Epidermal melanocyte (primary cell): ENCODE results near the gene ABCA1.
A peak's percentile ranks its signal among the peaks of the same experiment; 100 is the strongest.
"Not testable (repeated sequence)": the region's sequence is repeated elsewhere in the genome, so short reads cannot be mapped to it uniquely, and the experiment has no call there.

ENCODE experiments used
- DNase-seq: peaks from one replicate; pipeline ENCODE4 v3.0.0; 2011; ENCODE audit warnings: low spot score; ENCODE audit not compliant: insufficient read length

The ABCA1 gene

GRCh38 chr9:104905153-104905901, 22.6 kb downstream of the ABCA1 start:
- DNase-seq = no peak

- DNase-seq = no peak
These were observed 24.3 kb downstream of the ABCA1 start for GRCh38 chr9:104903609-104904008.

- no peak for DNase-seq
These were observed 27.1 kb downstream of the ABCA1 start for GRCh38 chr9:104900871-104901270.

DNA sequence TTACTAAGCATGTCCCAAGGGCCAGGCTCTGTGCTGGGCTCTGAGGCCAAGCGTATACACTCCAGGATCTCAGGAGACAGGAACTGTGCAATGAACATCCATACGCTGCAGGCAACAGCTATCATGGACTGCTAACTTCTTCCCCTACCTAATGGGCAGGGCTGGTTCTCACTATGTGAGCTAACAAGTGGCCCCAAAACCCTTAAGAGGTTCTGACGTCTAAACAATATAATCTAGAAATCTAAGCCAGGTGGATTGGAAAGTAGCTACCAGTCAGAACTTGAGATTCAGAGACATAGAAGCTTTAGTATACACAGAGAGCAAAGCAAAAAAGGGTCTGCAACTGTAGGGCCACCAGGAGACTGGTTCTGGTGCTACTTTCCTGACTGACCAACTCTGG, 27.6 kb downstream of the ABCA1 start:
- no peak for DNase-seq

- no peak for DNase-seq
These were observed 28.2 kb downstream of the ABCA1 start for GRCh38 chr9:104899759-104900247.

GRCh38 chr9:104898376-104898775, 29.6 kb downstream of the ABCA1 start:
- DNase-seq = not testable (repeated sequence)

DNA sequence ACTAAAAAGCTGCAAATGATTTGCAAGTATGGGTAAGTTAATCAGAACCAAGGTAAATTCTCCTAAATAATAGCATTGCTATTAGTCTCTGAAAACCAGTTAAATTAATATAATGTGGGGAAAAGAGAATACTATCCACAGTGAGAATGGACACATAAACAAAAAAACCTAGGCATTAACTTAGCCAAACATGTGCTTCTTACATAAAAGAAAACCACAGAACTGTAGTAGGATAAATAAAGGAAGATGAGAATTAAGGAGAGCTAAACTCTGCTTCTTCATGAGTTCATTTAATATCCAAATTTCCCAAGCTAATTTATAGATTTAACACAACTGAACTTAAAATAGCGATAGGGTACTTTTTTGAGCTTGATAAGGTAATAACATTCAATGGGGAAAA, 31.8 kb downstream of the ABCA1 start:
- DNase-seq = no peak

- DNase-seq = peak; percentile 60
These were observed 32.4 kb downstream of the ABCA1 start for GRCh38 chr9:104895572-104895971.

- no peak for DNase-seq
These were observed 35.3 kb downstream of the ABCA1 start for GRCh38 chr9:104892701-104893100.

- no peak for DNase-seq
These were observed 37.6 kb downstream of the ABCA1 start for GRCh38 chr9:104890433-104890770.

DNA sequence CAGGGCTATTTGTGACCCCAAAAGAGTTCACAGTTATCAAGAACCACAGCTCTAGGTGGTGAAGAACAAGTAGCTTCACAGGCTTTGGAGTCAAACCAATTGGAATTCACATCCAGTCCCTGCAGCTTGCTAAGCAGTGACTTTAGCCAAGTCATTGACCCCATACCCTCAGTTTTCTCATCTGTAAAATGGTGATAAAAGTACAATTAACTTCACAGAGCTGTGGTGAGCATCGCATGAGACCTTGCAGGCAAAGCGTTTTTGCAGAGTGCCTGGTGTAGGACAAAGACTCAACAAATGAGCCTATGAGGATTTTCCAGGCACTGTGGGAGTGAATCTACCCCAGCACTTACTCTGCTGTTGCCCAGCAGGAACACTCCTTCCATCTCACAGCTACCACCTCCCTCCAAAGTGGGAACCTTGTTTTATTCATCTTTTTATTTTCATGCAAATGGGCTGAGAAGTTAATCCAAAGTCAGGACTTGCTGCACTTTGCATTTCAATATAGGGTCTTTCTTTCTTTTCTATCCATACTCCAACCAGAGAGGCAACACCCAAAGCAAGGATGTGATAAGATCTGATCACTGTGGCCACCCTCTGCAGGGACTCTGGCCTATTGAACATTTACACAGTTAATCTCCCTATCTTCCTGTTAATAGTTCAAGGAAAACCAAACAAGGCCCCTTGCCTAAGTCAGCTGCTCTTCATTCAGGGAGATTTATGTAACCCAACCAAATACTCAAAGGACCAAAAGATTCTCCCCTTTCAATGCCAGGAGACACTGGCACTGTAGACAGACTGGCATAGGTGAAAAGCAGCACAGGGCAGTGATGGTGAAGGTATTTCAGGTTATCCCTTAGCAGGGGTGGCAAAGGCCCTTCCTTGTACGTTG, 41.9 kb downstream of the ABCA1 start:
- no peak for DNase-seq

DNA sequence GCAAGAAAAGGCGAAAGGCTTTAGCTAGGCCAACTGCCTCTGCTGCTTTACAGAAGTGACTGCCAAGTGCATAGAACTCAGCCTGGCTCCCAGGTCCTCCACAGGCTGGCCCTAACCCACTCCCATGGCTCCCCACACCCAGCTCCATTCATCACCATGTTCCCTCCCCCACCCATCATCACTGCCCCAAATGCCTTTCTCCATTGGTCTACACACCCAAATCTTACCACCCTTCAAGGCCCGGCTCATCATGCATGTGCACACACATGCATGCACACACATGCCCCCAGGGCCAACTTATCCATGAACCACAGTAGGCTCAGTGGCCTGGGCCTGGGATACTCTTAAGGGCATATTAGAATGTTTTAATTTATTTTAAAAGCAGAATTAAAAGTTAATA, 44.8 kb downstream of the ABCA1 start:
- DNase-seq = no peak

- no peak for DNase-seq
These were observed 45.4 kb downstream of the ABCA1 start for GRCh38 chr9:104882566-104882965.

- no peak for DNase-seq
These were observed 45.9 kb downstream of the ABCA1 start for GRCh38 chr9:104882086-104882485.

GRCh38 chr9:104879555-104880309, 48.2 kb downstream of the ABCA1 start:
- no peak for DNase-seq

DNA sequence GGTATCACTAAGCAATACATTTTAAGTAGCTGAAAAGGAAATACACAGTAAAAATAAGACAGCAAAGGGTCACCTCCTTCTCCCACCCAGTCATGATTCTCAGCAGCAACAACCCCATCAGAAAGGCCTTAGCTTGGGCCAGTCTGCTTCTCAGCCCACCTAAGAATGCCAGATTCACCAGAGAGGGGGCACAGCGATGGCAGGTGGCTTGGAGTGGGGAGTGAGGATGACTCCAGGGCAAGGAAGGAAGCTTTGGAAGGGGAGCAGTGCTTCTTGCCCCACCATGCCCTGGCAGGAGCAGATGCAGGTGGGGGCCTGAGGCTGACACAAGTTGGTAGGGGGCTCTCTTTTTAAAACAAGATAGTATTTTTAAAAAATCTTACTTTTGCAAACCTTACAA, 51.4 kb downstream of the ABCA1 start:
- no peak for DNase-seq

DNA sequence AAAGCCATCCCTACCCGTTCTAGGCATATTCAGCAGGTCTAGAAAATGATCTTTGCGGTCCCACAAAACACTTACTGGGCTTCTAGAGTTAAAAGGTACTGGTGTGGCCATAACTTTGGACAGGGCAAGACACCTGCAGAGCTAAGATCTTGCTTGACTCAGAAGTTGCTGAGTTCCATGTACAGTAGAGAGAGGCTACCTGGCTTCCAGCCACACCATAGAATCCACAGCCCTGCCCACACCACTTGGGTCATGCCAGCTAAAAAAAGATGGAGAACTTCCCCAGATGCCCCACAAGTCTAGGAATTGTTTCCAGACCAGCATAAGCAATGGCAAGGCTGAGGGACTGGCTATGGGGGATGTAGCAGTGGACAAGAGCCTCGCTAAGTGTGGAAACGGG, 52.1 kb downstream of the ABCA1 start:
- no peak for DNase-seq

DNA sequence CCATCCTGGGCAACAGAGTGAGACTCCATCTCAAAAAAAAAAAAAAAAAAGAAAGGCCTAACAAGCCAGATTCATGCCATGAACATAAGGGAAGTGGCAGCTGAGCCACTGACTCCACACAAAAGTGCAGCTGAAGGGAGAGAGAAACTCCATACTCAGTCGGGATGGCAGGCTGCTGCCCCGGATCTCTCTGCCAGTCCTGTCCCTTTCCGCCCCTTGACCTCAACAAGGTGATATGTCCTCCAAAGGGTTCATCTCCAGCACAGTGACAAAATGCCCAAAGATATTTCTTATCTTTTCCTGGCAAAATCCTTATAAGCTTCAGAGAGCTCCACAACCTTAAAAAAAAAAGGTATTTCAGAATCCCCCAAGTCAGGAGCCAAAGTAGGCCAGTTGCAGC, 52.6 kb downstream of the ABCA1 start:
- DNase-seq = no peak

DNA sequence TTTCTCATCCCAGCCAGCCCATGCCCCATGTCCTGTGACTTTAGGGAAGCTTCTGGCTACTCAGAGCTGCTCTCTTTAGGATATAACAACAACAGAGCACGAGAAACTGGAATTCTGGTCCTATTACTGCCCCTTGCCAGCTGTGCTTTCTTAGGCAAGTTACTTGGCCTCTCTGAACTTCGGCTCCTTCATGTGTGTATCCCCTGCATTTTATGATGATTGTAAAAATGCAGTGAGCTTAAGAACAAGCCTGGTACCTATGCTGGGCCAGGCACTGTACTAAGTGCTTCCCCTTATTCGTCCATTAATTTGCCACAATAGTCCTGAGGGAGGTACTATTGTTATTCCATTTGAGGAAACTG, 54.5 kb downstream of the ABCA1 start:
- DNase-seq = no peak

DNA sequence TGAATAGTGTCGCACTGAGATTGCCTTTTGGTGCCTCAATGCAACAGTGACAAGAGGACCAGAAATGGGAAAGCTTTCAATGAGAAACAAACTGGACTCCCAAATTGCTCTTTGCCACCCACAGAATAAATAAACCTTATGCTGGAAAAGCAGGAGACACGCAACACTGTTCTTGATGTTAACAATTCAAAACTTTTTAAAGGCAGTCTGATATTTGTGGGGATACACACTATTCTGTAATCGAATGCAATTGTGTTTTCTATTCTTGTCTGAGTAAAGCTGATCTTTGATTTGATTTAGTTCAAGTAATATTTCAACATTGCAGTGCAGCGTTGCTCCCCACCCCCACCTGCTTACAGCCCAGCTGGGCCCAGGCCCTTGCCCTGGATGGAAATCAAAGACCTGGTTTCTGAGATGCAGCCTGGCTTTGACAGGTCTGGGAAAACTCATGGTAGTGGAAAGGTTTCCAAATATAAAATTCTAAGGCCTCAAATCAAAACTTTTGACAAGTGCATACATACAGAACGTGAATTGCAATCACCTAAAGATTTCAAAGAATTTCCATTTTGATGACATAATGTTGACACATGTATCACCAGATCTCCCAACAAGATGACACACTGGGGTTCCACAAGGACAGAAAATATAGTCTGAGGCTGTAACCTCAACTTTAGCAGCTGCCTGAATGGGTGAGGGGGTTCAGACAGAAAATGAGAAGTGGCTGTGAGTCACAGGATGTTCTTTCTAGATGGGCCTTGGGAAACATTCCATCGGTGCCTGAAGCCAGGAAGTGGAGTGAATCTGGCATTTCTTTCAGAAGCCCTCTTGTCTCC, 55.1 kb downstream of the ABCA1 start:
- DNase-seq = peak; percentile 72

- DNase-seq = no peak
These were observed 55.9 kb downstream of the ABCA1 start for GRCh38 chr9:104871961-104872527.
